IMR-90 (cell line): ENCODE measurements around the gene TUBA8. TPM values are rescaled to one million over a fixed set of nuclear protein-coding genes. Genes with fewer than 3 reads are reported as not detected.

ENCODE experiments used
- ATAC-seq: fragments of 200-7000 bp; cut with Tn5 transposase; 2 replicates; pipeline ENCODE4 v1.9.1; 2020; ENCODE audit warnings: low read depth, mild to moderate bottlenecking, moderate library complexity
- BruUV-seq: library from RNA; stranded (reverse); fragments of 400-500 nt; replicated peaks from 2 replicates; lab custom pipeline; 2021; lab: Mats Ljungman, UMichigan
- CTCF ChIA-PET: fragments of 300-600 bp; formaldehyde crosslinking; extraction: SDS; loops from one replicate; lab custom pipeline; 2021; ENCODE audit warnings: antibody characterized with exemption; lab: Yijun Ruan, JAX
- POLR2A ChIA-PET: fragments of 300-600 bp; sonication (Branson Sonifier 250); formaldehyde crosslinking; loops from one replicate; lab custom pipeline; 2022; ENCODE audit warnings: antibody characterized with exemption; ENCODE audit not compliant: unreplicated experiment; lab: Charles Lee
- DNase-seq: peaks from one replicate; pipeline ENCODE4 v3.0.0; 2013
- H2AFZ ChIP-seq: replicated peaks from 2 replicates; pipeline ENCODE3; 2013; ENCODE audit warnings: low read length, mild to moderate bottlenecking; ENCODE audit not compliant: poor library complexity
- H2AK5ac ChIP-seq: 2 replicates; pipeline ENCODE4 v1.6.1; 2013; ENCODE audit warnings: low read depth, low read length, inconsistent platforms
- H2AK9ac ChIP-seq: replicated peaks from 2 replicates; pipeline ENCODE3; 2013; ENCODE audit warnings: mild to moderate bottlenecking, low read depth, low read length, moderate library complexity; ENCODE audit not compliant: poor library complexity
- H2BK120ac ChIP-seq: 2 replicates; pipeline ENCODE4 v1.6.1; 2013; ENCODE audit warnings: low read depth, low read length, inconsistent platforms
- H2BK15ac ChIP-seq: 3 replicates; pipeline ENCODE4 v1.6.1; 2013; ENCODE audit warnings: low read depth, low read length, inconsistent platforms
- H2BK20ac ChIP-seq: 2 replicates; pipeline ENCODE4 v1.6.1; 2013; ENCODE audit warnings: low read depth, mild to moderate bottlenecking, inconsistent platforms, low read length, moderate library complexity
- H2BK5ac ChIP-seq: 2 replicates; pipeline ENCODE4 v1.6.1; 2013; ENCODE audit warnings: mild to moderate bottlenecking, low read depth, low read length, inconsistent platforms; ENCODE audit not compliant: poor library complexity, severe bottlenecking
- H3K14ac ChIP-seq: replicated peaks from 2 replicates; pipeline ENCODE4 v1.6.1; 2013; ENCODE audit warnings: low read depth, low read length, inconsistent platforms
- H3K18ac ChIP-seq: 2 replicates; pipeline ENCODE4 v1.6.1; 2013; ENCODE audit warnings: low read depth, low read length, control low read depth
- H3K23ac ChIP-seq: 2 replicates; pipeline ENCODE4 v1.6.1; 2013; ENCODE audit warnings: low read depth, low read length, inconsistent platforms
- H3K27ac ChIP-seq: 2 replicates; pipeline ENCODE4 v1.5.1; 2013; ENCODE audit warnings: mild to moderate bottlenecking, control low read depth, low read length; ENCODE audit not compliant: insufficient read depth
- H3K27me3 ChIP-seq: 2 replicates; pipeline ENCODE4 v1.6.1; 2013; ENCODE audit warnings: low read length; ENCODE audit not compliant: control insufficient read depth, insufficient read depth
- H3K36me3 ChIP-seq: 2 replicates; pipeline ENCODE4 v1.6.1; 2013; ENCODE audit warnings: low read length, mixed read lengths; ENCODE audit not compliant: control insufficient read depth, insufficient read depth
- H3K4ac ChIP-seq: 2 replicates; pipeline ENCODE4 v1.6.1; 2013; ENCODE audit warnings: low read depth, low read length, inconsistent platforms
- H3K4me1 ChIP-seq: 2 replicates; pipeline ENCODE4 v1.6.1; 2013; ENCODE audit warnings: low read length, mixed read lengths; ENCODE audit not compliant: control insufficient read depth, insufficient read depth
- H3K4me2 ChIP-seq: 2 replicates; pipeline ENCODE4 v1.6.1; 2013; ENCODE audit warnings: low read depth, mild to moderate bottlenecking, control low read depth, low read length, moderate library complexity
- H3K4me3 ChIP-seq: 2 replicates; pipeline ENCODE4 v1.5.1; 2013; ENCODE audit warnings: low read depth, mild to moderate bottlenecking, control low read depth, low read length, moderate library complexity; ENCODE audit not compliant: insufficient read depth
- H3K56ac ChIP-seq: 2 replicates; pipeline ENCODE4 v1.6.1; 2013; ENCODE audit warnings: low read length, inconsistent platforms; ENCODE audit not compliant: insufficient read depth; ENCODE audit errors: extremely low read depth
- H3K79me1 ChIP-seq, 2 experiments: 2 replicates each; pipeline ENCODE4 v1.6.1; 2013; ENCODE audit warnings: low read length in 2 of 2, inconsistent platforms in 1 of 2, low read depth in 1 of 2
- H3K9ac ChIP-seq: 2 replicates; pipeline ENCODE4 v1.6.1; 2013; ENCODE audit warnings: low read depth, low read length, control low read depth
- H3K9me1 ChIP-seq: 2 replicates; pipeline ENCODE4 v1.6.1; 2013; ENCODE audit warnings: low read length, inconsistent platforms; ENCODE audit not compliant: insufficient read depth
- H3K9me3 ChIP-seq: 2 replicates; pipeline ENCODE4 v1.6.1; 2013; ENCODE audit warnings: low read length; ENCODE audit not compliant: control insufficient read depth, insufficient read depth
- H4K20me1 ChIP-seq: 2 replicates; pipeline ENCODE4 v1.6.1; 2013; ENCODE audit warnings: low read length, inconsistent platforms; ENCODE audit not compliant: insufficient read depth
- H4K5ac ChIP-seq: 2 replicates; pipeline ENCODE4 v1.6.1; 2013; ENCODE audit warnings: mild to moderate bottlenecking, low read depth, low read length, control low read depth
- H4K8ac ChIP-seq, 2 experiments: 2 replicates each; pipeline ENCODE4 v1.6.1; 2013; ENCODE audit warnings: low read depth in 2 of 2, low read length in 2 of 2, control low read depth in 1 of 2, inconsistent platforms in 1 of 2
- H4K91ac ChIP-seq: 2 replicates; pipeline ENCODE4 v1.6.1; 2013; ENCODE audit warnings: low read depth, low read length, inconsistent platforms; ENCODE audit not compliant: insufficient read depth
- BHLHE40 ChIP-seq: fragments of 150-350 bp; IDR thresholded peaks from 2 replicates; pipeline ENCODE4 v1.6.1; 2016; ENCODE audit warnings: mild to moderate bottlenecking, low read depth, low read length
- CHD1 ChIP-seq: IDR thresholded peaks from 2 replicates; pipeline ENCODE4 v1.6.1; 2012; ENCODE audit warnings: low read depth, low read length, improper control_type of control experiment
- CTCF ChIP-seq: conservative IDR thresholded peaks from 2 replicates; pipeline ENCODE4 v1.5.1; 2012; ENCODE audit warnings: mild to moderate bottlenecking, low read depth, low read length, improper control_type of control experiment
- ELK1 ChIP-seq: fragments of 150-350 bp; IDR thresholded peaks from 2 replicates; pipeline ENCODE4 v1.6.1; 2016; ENCODE audit warnings: low read depth, mild to moderate bottlenecking, low read length, moderate library complexity, borderline replicate concordance
- MAFK ChIP-seq: IDR thresholded peaks from 2 replicates; pipeline ENCODE4 v1.6.1; 2012; ENCODE audit warnings: low read depth, low read length, improper control_type of control experiment
- MAZ ChIP-seq: IDR thresholded peaks from 2 replicates; pipeline ENCODE4 v1.6.1; 2012; ENCODE audit warnings: low read depth, mild to moderate bottlenecking, low read length, improper control_type of control experiment, moderate library complexity, borderline replicate concordance
- POLR2A ChIP-seq: IDR thresholded peaks from 2 replicates; pipeline ENCODE4 v1.6.1; 2012; ENCODE audit warnings: mild to moderate bottlenecking, low read depth, low read length
- RAD21 ChIP-seq: IDR thresholded peaks from 2 replicates; pipeline ENCODE4 v1.6.1; 2012; ENCODE audit warnings: low read length, improper control_type of control experiment
- USF2 ChIP-seq: fragments of 150-350 bp; IDR thresholded peaks from 2 replicates; pipeline ENCODE4 v1.6.1; 2017; ENCODE audit warnings: mild to moderate bottlenecking, antibody characterized with exemption, low read length, low read depth
- WGBS, 2 experiments: methylation state at CpG; one replicate each; pipeline versions ENCODE4 v1.1.5 to v1.1.7; 2013; ENCODE audit warnings: missing lambda C conversion rate in 2 of 2; ENCODE audit not compliant: insufficient read length in 1 of 2; ENCODE audit errors: extremely low coverage in 2 of 2; 5-methylcytosine and 5-hydroxymethylcytosine counted together
- dilution Hi-C: fragments of 300-500 bp; cut with HindIII; formaldehyde crosslinking; loops from one replicate; pipeline ENCODE4 v1.14.3; 2018; ENCODE audit warnings: low sequenced_read_pairs; ENCODE audit not compliant: unreplicated experiment
- in situ Hi-C: fragments of 300-500 bp; cut with MboI; formaldehyde crosslinking; loops from 3 replicates; pipeline ENCODE4 v1.14.3; 2019; ENCODE audit warnings: low sequenced_read_pairs, inconsistent platforms, mixed read lengths
- intact Hi-C: fragments of 100-400 bp; cut with micrococcal nuclease; formaldehyde crosslinking; loops from 2 replicates; pipeline ENCODE4 v1.10.0; 2022
- polyA plus RNA-seq, 3 experiments: library from polyadenylated mRNA; depleted of rRNA; stranded (reverse); fragments of >200 nt; gene quantifications; 2 replicates each; pipeline ENCODE4 v1.2.3, GENCODE V29; 2012; ENCODE audit warnings: low replicate concordance in 1 of 3
- total RNA-seq: library from RNA; depleted of rRNA; stranded (reverse); fragments of >200 nt; gene quantifications from 2 replicates; pipeline ENCODE4 v1.2.3, GENCODE V29; 2012

Gene TUBA8
- total and polyA plus RNA-seq, 2 of the 4 experiments (the other 2 are of a cell fraction): 1.4 to 2.2 TPM

- Histone ChIP-seq H3K56ac (no peak overlapping the region), H3K9ac (no peak overlapping the region), H3K27ac (no peak overlapping the region), H3K23ac (no peak overlapping the region), H4K91ac (no peak overlapping the region), H2BK120ac (no peak overlapping the region), H4K8ac (no peak overlapping the region), H3K9me1 (no peaks in the 10 kb centered on the region), H3K79me1 (no peaks in the 10 kb centered on the region), H2AFZ (no peak overlapping the region), H3K36me3 (no peaks in the 10 kb centered on the region), H2BK20ac (no peak overlapping the region), H3K18ac (no peak overlapping the region), H3K14ac (no peak overlapping the region), H3K27me3 (peaks cover 10% of the 10 kb centered on the region; the same call in 1 of the 2 replicates), H3K4me3 (no peak overlapping the region), H3K4me1 (peaks cover 3% of the 10 kb centered on the region; the same call in 1 of the 2 replicates), H2AK9ac (no peak overlapping the region), H4K20me1 (no peaks in the 10 kb centered on the region), H4K5ac (no peak overlapping the region), H2BK5ac (no peak overlapping the region), H2AK5ac (no peak overlapping the region), H2BK15ac (no peak overlapping the region), H3K4ac (no peak overlapping the region), H3K4me2 (no peak overlapping the region), H3K9me3 (no peaks in the 10 kb centered on the region; the same call in 1 of the 2 replicates)
- CTCF ChIA-PET: no interaction called here
- POLR2A ChIA-PET: no interaction called here
- dilution Hi-C loops: no loop called here
- ATAC-seq (no peak), DNase-seq (no peak)
- in situ Hi-C loops: no loop called here
- TF ChIP-seq POLR2A (no peak), CTCF (no peak), ELK1 (no peak), CHD1 (no peak), RAD21 (no peak), USF2 (no peak), MAFK (no peak), BHLHE40 (no peak), MAZ (no peak)
- intact Hi-C loops: no loop called here
- WGBS, 2 experiments: no CpG with 5 or more reads among the region's 12 CpGs
- no TSS peak for BruUV-seq
These were observed 1.2 kb downstream of the TUBA8 start for GRCh38 chr22:18111759-18112330.
